Right renal pelvis (tissue), 4 donors: Measurements from ENCODE around the gene FGGY. TPM values are rescaled to one million over a fixed set of nuclear protein-coding genes. Genes with fewer than 3 reads are reported as not detected.
A peak's percentile ranks its signal among the peaks of the same experiment; 100 is the strongest.
"Not testable (repeated sequence)": the region's sequence is repeated elsewhere in the genome, so short reads cannot be mapped to it uniquely, and the experiment has no call there.

Source experiments
- DNase-seq, 4 donors: peaks; one replicate each; pipeline ENCODE4 v3.0.0-alpha.2; 2013; ENCODE audit warnings: low read depth in 4 of 4, low spot score in 3 of 4, missing footprints in 1 of 4
- polyA plus RNA-seq, 4 donors: library from polyadenylated mRNA; unstranded; fragments of 120-200 nt; gene quantifications; one replicate each; pipeline ENCODE4 v1.2.1, GENCODE V29; 2013; ENCODE audit not compliant: insufficient read length in 4 of 4

Gene FGGY
- polyA plus RNA-seq, result 10 to 100 TPM; 22.6 to 27.0 (median 24.2) TPM

- peak; percentile 86 to 95 (median 93) for DNase-seq
These were observed at the start of gene FGGY for GRCh38 chr1:59296358-59297256. FGGY (plus strand) TSS chr1:59297094; CDS start chr1:59321550, 24,456 bp downstream.

DNA sequence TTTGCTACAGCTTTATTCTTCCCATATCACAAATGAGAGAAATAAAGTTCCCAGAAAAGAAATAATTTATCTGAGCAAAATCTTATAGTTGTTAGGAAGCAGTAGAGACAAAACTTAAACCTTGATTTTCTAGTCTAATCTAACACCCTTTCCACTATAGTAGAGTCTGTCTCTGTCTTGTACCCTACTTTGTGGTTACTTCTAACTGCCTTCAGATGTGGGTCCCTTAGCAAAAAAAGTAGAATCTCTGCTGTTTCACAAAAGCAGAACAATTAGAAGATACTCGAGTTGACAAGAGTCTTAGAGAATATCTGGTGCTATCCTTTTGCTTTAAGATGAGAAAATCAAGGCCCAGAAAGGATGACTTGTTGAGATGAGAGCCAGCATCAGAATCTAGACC lies 48.1 kb upstream of the FGGY start:
- DNase-seq, result no peak

GRCh38 chr1:59249396-59250137 lies 47.3 kb upstream of the FGGY start:
- DNase-seq, result no peak

- DNase-seq, result not testable (repeated sequence)
These were observed 45.8 kb upstream of the FGGY start for GRCh38 chr1:59251061-59251460.

DNA sequence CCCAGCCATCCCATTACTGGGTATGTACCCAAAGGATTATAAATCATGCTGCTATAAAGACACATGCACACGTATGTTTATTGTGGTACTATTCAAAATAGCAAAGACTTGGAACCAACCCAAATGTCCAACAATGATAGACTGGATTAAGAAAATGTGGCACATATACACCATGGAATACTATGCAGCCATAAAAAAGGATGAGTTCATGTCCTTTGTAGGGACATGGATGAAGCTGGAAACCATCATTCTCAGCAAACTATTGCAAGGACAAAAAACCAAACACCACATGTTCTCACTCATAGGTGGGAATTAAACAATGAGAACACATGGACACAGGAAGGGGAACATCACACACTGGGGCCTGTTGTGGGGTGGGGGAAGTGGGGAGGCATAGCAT lies 40.5 kb upstream of the FGGY start:
- not testable (repeated sequence) for DNase-seq

DNA sequence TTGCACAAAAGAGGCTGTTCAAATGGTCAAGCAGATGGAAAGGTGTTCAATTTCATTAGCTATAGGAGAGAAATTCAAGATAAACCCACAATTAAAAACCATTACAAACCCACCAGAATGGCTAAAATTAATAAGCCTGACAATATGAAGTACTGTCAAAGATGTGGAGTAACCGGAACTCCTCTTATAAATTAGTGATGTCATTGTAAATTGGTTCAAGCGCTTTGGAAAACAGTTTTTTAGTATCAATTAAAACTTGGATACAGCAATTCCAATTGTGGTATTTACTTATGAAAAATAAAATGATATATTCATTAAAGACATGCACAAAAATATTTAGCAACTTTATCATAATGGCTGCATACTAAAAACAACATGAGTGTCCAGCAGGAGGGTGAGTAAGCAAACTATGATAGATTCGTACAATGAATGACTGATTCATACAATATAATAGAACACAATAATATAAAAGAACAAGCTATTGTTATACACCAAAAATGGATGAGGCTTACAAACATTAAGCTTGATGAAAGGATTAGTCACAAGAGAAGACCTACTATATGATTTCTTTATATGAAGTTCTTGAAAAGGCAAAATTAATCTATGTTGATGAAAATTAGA lies 38.4 kb upstream of the FGGY start:
- DNase-seq, result no peak

DNA sequence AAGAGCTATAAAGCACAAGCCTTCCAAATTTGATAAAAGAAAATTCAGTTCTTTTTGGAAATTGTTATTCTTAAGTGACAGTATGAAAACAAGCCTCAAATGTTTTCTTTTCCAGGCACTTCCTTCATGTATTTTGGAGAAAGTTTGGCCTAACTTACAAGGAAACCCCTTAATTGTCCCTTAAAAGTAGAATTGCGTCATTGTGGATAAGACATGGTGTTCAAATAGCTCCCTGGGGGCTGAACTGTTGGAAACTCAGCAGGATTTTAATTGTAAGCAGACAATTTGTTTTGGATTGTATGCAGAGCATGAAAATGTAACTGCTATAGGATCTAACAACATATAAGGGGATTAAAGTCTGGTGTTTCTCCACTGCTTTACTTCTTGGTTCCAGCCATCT lies 35.4 kb upstream of the FGGY start:
- peak; percentile 31 to 51 (median 40) for DNase-seq

DNA sequence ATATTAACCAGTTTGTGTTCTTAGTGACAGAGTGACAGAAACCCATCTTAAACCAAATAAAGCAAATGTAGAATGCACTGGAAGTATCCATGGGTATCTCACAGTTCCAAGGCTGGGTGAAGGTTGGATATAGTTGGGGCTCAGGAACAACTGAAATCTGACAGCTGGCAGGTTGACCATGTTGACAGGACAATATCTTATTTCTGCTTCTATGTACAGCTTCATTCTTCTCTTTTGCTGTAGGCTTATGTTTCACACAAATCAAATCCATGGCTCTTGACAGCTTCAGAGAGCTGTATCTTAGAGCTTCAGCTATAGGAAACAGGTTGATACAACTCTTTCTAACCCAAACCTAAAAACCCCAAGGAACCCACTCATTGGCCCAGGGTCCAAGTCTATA lies 34.3 kb upstream of the FGGY start:
- DNase-seq, result no peak

- no peak for DNase-seq
These were observed 33.8 kb upstream of the FGGY start for GRCh38 chr1:59263111-59263510.

- no peak for DNase-seq
These were observed 31.3 kb upstream of the FGGY start for GRCh38 chr1:59265622-59266021.

DNA sequence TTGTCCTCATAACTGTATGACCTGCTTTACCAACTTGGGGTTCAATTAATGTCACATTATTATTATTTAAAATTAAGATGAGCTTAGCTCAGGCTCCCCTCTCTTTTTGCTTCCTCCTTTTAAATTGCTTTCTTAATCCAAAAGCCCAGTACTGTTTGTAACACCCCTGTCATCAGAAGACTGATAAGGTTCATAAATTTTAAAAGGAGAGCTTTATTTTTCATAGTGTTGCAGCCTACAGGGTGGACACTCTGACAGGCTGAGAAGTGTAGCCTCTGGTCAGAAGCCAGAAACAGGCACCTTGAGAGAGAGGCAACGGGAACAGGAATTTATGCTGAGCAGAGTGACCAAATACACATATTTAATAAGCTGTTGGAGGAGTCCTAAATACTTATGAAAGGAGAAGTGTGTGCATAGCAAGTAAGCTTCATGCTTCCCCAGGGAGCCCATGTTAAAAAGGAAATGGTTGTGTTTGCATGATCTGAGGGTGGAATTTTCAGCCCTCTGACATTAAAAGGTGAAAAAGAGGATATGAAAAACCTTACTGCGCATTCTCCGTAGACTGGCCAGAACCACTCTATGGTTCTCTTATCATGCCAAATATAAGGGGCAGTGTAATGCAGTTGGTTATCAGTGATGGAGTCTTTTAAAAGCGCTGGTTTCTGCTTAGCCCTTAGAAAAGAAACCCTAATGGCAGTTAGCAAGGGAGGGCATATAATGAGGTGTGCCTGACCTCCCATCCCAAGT lies 30.5 kb upstream of the FGGY start:
- DNase-seq, result no peak

DNA sequence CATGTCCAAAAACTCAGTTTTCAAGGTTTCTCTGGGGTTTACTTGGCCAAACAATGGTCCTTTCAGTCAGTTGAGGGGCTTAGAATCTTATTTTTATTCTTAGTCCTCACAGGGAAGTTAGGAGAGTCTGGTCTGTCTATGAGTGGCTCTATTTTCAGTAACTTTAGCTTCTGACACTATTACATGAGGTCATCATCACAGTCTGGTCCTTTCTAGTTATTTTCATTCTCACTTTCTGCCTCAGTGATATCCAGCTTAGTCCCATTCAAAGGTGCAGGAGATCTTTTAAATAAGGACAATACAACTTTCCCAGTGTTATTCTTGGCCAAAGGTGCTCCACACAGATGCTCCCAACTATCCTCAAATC lies 30.0 kb upstream of the FGGY start:
- no peak for DNase-seq

DNA sequence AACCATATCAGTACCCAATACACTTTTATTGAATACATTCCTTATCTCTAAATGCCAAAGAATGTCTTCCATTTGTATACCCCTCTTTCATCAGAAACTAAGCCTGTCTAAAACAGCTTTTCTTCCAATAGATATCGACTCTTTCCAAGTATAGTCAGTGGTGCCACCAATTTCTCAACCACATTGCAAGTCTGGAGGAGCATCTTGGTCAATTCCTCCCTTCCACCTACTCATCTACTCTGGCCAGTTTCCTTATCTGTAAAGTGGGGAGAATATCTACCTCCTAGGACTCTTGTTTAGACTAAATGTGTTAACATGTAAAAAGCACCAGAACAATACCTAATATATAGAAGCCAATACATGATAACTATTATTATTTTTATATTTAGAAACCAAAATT lies 28.5 kb upstream of the FGGY start:
- DNase-seq, result no peak

GRCh38 chr1:59271561-59272260 lies 25.2 kb upstream of the FGGY start:
- DNase-seq, result no peak

DNA sequence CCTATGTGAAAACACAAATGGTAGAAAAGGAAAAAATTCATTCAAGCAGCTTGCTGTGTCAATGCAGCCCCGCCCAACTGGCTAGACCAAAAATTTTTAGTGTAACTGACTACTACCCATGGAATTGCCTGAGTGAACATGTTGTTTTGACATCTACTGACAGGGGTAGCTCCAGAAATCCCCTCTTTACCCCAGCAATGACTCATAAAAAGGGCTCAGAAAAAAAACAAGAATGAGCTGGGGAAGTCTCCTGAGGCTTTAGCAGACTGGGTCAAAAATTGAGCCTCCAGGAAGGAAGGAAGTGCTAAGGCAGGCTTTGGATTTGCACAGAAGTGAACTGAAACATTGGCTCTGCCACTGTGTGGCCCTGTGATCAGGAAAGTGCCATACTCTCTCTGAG lies 24.4 kb upstream of the FGGY start:
- no peak for DNase-seq

DNA sequence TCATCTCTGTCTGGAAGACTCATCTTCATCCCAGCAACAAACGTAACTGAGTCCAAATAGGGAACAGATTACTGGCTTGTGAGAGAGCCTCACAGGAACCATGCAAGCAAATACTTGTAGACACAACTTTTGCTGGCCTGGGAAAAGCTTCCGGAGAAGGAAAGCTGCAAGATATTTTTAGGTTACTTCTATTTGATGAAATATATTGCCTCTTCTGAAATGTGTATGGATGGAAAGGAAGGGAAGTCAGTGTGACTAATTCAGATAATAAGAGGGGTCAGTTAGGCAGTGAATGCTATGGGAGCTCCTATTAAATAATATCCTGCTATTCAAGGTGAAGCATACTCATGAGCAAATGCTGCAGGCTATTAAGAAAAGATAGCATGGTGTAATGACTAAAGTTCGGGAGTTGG lies 20.4 kb upstream of the FGGY start:
- no peak for DNase-seq

DNA sequence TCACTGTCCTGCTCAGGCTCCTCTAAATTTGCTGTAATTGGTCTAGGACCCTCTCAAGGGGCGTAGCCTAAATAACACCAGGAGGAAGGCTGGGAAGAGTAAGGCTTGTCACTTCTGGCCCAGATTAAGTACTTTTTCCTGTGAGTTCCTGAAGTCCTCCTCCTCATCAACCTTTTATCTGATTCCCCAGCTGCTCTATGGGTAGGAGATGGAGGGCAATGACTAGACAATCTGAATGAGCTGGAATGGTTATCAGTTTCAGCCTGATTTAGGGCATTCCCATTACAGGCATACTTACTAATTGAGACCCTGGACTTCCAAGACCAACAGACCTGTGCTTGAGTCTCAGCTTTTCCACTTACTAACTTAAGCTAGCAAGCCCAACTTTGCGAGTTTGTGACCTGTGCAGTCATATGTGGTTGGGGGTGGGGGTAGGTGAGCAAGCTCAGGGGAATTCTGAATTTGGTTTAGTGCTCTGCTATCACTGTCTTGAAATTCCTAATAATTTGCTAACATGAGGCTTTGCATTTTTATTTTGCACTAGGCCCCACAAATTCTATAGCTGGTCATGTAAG lies 18.0 kb upstream of the FGGY start:
- DNase-seq, result no peak

DNA sequence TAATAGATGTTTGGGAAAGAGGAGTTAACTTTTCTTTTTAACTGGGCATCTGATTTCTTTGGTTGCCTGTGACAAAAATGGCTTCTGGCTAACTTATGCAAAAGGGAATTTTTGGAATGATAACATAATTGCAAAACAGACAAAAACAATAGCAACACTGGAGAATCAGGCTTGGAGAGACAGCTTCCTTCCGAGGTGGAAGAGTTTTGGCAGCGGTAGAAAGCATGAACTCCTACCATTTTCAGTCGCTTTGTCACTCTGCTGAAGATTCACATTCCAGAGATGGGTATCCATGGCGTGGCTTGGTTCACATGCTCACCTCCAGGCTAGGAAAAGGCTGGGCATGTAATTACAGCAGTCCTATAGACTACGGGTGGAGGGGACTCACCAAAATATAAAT lies 17.2 kb upstream of the FGGY start:
- DNase-seq, result no peak

DNA sequence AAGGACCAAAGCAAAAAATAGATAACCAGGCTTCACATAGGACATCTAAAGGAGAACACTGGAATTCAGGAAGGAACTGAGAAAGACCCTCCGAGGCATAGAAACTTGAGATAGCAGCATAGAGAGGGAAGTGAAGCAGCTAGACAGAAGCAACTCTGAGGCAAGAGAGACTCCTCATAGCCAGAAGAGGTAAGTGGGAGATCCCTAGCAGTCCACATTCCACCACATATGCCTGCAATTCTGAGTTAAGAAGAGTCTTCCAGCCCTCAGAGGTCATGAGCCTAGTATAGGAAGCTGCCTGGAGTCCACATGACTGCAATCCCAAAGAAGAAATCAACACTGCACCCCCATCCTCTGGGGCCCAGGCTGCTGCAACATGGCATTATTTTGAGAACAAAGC lies 13.9 kb upstream of the FGGY start:
- DNase-seq, result no peak

DNA sequence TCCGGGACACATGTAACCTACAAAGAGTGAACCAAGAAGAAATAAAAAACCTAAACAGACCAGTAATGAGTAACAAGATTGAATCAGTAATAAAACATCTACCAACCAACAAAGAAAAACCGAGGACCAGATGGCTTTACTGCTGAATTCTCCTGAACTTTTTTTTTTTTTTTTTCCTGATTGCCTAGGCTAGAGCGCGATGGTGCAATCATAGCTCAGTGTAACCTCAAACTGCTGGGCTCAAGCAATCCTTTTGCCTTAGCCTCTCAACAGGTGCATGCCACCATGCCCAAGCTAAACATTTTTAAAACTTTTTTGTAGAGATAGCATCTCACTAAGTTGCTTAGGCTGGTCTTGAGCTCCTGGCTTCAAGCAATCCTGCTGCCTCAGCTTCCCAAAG lies 11.2 kb upstream of the FGGY start:
- DNase-seq, result no peak
